HG03103 (cell line): ENCODE measurements around the gene TSEN54.

Experiments used
- ATAC-seq: cut with Tn5 transposase; IDR thresholded peaks from one replicate; pipeline ENCODE4 v1.9.1; 2021; ENCODE audit warnings: low read depth; ENCODE audit not compliant: unreplicated experiment

Gene TSEN54

GRCh38 chr17:75536366-75536765 lies 20.0 kb downstream of the TSEN54 start:
- no peak for ATAC-seq

DNA sequence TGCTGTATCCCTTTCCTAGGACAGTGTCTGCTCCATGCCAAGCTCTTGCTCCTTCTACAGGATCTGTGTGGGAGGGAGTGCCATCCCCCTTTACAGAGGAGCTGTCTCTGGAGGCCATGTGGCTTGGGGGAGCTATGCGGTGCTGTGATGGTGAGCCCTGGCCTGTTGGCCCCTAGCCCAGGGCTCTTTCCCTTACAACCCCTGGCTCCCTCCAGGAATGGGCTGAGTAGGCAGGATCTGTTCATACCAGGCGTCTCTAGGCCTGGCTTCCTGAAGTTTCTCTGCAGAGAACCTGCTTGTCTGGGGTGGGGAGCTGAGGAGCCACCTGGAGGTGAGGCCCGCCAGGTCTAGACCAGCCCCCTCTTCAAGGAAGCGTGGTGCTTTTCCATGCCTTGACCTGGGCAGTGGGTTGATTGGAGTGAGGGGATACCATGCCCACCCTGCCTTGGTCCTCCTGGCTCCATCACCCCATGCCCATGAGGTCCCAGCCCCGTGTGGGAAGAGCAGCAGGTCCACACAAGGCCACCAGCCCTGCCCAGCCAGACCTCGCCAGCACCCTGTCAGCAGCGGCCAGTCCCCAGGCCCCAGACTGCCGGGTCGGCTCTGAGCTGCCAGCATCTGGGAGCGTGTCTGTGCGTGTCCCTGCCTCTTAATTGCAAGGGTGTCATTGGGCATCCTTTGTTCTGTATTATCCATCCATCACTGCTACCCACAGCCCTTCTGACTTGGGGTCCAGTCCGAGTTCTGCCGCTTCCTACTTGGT lies 23.8 kb downstream of the TSEN54 start:
- no peak for ATAC-seq

DNA sequence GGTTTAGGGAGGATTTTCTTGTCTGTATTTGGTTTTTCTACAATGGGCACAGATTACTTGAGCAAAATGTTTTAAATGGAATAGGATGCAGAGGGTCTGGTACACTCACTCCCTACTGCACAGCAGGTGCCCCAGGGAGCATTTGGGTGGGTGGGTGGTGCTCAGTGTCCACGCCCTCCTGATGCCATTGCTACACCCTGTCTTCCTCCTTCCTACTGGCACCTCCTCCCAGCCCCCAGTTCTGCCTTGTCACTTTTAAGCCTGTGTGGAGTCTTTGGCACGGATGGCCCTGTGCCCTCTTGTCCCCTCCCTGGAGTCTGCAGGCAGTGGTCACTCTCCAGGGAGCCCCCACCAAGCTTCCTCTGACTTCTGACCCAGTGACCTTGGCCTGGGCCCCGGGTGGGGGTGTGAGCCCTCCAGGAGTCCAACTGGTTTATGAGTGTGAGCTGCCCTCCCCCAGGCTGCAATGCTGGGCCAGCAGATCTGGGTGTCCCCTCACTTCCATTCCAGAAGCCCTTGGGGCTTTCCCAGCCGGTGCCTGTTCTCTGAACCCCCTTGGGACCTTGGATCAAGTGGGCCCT lies 24.7 kb downstream of the TSEN54 start:
- no peak for ATAC-seq

GRCh38 chr17:75542229-75542628 lies 25.9 kb downstream of the TSEN54 start:
- ATAC-seq, result no peak

GRCh38 chr17:75542728-75543336 lies 26.5 kb downstream of the TSEN54 start:
- no peak for ATAC-seq

DNA sequence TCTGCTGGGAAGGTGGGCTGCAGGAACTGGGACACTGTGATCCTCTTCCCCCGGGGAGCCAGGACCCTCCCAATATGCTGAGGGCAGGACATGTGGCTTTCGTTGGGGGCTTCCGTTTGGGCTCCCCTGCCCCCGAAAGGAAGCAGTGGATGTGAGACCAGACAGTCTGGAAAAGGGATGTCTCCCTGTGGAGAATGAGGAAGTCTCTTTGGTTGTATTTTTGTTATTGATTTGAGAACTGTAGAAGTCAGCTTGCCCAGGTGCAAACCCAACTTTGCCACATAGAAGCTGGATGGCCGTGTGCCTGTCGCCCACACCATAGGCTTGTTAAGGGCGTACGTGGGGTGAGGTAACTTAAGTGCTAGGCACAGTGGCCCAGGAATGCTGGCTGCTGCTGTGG lies 27.9 kb downstream of the TSEN54 start:
- ATAC-seq, result no peak

DNA sequence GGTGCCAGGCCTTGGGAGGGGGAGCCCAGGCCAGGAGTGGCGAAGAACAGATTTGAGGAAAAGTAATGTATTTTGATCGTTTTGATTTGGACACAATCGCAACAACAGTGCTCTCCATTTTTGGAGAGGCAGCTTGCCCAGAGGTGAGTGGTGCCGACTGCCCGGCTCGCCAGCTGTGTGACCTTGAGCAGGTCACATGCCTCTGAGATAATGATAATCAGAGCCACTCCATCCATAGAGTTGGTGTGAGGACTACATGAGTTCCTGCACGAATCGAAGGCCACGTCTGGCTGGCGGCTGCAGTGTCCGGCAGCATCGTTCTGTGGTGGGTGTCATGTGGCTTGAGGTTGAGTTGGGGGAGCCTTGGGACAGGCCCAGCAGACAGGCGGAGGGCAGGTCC lies 29.9 kb downstream of the TSEN54 start:
- ATAC-seq, result no peak

DNA sequence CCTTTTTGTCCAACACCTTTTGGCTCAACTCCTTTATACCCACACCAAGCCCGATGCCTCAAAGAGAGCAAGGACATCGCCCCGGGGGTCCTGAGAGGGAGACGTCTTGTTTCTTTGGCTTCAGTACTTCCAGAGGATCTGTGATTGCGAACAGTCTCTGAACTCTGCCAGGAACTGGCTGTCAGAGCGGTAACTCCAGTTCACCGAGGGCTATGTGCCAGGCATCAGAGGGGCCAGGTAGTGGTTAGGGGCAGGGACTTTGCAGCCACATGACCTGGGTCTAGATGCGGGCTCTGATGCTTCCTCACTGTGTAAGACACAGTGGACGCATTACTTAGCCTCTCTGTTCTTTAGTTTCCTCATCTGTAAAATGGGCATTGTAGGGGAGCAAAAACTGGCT lies 30.8 kb downstream of the TSEN54 start:
- no peak for ATAC-seq

DNA sequence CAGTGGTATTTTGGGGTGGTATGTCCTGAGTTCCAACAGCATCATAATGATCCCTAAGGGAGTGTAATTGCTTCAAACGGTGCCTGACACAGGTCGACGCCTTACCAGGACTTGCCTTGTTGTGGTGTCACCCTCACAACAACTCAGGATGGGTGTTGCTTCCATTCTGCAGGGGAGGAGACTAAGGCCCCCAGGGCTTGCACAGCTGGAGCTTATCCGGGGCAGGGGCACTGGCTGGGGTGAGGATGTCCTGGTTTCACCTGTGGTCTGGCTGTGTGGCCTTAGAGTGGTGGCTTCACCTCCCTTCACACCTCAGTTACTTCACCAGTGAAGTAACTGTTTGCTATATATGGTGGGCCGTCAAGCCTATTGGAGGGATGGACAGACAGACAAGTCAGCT lies 32.5 kb downstream of the TSEN54 start:
- no peak for ATAC-seq

GRCh38 chr17:75549246-75550138 lies 33.2 kb downstream of the TSEN54 start:
- ATAC-seq, result no peak

- ATAC-seq, result no peak
These were observed 33.8 kb downstream of the TSEN54 start for GRCh38 chr17:75550139-75550465.

- no peak for ATAC-seq
These were observed 34.9 kb downstream of the TSEN54 start for GRCh38 chr17:75551266-75551665.

GRCh38 chr17:75552425-75553294 lies 36.3 kb downstream of the TSEN54 start:
- no peak for ATAC-seq

- no peak for ATAC-seq
These were observed 37.2 kb downstream of the TSEN54 start for GRCh38 chr17:75553295-75554110.

DNA sequence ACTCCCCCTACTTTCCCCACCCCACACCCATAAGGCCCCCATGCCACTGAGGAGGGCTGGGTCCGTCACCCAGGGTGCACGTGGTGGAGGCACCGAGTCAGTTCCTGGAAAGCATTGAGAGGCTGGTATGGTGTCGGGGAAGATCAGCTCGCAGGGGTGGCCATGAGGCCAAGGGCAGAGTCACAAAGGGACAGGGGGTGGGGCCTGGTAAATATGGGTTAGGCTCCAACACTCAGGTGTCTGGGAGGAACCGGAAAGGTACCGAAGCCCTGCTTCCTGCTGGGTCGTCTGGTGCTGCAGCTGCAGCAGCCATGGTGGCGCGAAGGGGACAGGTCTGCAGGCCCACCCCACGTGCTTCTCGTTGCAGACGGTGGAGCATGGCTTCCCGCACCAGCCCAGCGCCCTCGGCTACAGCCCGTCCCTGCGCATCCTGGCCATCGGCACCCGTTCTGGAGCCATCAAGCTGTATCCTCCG lies 39.4 kb downstream of the TSEN54 start:
- ATAC-seq, result no peak

GRCh38 chr17:75557075-75557851 lies 40.9 kb downstream of the TSEN54 start:
- ATAC-seq, result no peak

DNA sequence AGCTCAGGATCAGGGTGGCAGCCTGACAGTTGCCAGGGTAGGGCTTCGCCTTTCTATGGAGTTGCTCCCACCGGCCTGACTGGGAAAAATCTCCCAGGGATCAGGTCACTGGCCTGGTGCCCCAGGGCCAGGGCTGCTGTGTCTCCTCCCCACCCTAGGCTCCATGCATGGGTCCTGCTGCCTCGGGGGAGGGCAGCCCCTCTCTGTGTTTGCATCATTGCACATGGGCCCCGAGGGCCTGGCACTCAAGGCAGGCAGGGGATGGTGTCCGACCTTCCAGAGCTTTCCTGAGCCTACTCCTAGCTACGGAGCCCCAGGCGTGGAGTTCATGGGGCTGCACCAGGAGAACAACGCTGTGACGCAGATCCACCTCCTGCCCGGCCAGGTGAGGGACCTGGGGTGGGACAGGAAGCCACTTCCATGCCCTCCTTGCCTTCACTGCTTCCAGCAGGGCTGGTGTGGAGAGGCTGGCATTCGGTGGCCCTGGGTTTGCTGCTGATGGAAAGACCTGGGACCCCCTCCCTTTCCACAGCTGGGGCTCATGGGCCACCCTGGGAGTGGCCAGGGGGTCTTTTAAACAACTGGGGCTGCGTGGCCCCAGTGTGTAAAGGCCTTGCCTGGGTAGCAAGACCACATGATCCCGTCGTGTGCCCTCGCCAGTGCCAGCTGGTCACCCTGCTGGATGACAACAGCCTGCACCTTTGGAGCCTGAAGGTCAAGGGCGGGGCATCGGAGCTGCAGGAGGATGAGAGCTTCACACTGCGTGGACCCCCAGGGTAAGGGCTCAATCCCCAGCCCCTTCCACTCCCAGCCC lies 41.7 kb downstream of the TSEN54 start:
- no peak for ATAC-seq
